ENCODE measurements around the gene ZNF500.
"Not testable (repeated sequence)": the region's sequence is repeated elsewhere in the genome, so short reads cannot be mapped to it uniquely, and the experiment has no call there.

DNA sequence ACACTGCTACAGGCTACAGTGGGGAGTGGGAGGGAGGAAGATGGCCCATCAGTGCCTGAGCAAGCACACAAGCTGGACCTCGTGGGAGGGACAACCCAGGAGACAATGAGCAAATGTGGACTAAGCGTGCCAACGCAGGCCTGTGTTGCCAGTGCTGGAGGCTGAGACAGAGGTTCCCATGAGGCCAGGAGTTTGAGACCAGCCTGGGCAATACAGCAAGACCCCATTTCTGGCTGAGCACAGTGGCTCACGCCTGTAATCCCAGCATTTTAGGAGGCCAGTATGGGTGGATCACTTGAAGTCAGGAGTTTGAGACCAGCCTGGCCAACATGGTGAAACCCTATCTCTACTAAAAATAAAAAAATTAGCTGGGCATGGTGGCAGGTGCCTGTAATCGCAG, 28.6 kb downstream of the ZNF500 start:
- not testable (repeated sequence) for TF ChIP-seq RFX5 (IDR thresholded peaks at IDR 0.05; ENCODE audit: low read depth, low read length); BHLHE40 (IDR thresholded peaks at IDR 0.05; ENCODE audit: borderline replicate concordance in 1 of 2, low read depth in 2 of 2, low read length in 1 of 2); SIN3A (IDR thresholded peaks at IDR 0.05; ENCODE audit: low read depth, low read length)
